ENCODE data around the gene CD7.

Gene CD7

DNA sequence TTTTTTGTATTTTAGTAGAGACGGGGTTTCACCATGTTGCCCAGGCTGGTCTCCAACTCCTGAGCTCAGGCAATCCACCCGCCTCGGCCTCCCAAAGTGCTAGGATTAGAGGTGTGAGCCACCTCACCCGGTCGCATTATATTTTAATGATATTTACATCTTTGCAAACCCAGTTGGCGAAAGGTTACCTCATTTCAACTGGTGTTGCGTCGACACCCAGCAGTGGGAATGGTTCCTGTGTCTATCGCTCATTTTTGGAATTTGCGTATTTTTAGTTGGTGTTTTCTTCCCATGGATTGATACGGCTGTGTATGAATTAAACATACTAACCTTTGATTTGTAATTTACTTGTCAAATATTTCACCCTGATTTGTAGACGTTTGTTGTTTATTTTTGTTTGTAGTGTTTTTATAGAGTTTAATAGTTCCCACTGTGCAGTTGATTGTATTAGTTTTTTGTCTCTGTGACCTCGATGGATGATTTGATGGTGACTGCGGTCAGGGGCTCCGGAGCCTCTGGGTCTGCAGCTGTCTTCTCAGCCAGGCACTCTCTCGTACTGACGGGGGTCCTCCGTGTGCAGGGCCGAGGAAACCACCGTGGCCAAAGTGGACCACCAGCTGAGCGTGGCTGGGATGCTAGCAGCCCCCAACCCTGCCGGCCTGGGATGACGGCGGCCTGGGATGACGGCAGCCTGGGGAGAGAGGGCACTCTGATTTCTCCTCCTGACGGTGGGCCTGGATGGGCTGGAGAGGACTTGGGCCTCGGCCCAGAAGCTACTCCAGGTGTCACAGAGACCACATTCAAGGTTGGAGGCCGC, 4.0 kb downstream of the CD7 start:
- POLR2A ChIA-PET: no interaction called here
- DNase-seq (ENCODE audit: low read depth, low spot score): no peak
- H3K4me3 ChIP-seq (ENCODE audit: low read depth, low read length): no peak overlapping the region
- no peak for TF ChIP-seq CTCF (IDR thresholded peaks at IDR 0.05; ENCODE audit: insufficient read depth, low read length, missing control alignments)
- CTCF ChIA-PET: interaction anchor here (1.0 kb wide), 1 partner anchor 14 kb away, joined by 4 read pairs; no protein-coding TSS in a partner anchor

DNA sequence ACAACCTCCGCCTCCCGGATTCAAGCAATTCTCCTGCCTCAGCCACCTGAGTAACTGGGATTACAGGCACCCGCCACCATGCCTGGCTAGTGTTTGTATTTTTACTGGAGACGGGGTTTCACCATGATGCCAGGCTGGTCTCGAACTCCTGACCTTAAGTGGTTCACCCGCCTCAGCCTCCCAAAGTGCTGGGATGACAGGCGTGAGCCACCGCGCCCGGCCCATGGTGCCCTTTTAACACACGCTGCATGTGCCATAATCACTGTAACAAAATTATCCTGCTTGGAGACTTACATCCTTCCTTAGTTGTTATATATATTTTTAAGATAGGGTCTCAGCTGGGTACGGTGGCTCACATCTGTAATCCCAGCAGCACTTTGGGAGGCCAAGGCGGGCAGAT, 5.4 kb downstream of the CD7 start:
- TF ChIP-seq CTCF (IDR thresholded peaks at IDR 0.05; ENCODE audit: insufficient read depth, low read length, missing control alignments): no peak
- POLR2A ChIA-PET: no interaction called here
- no peak for DNase-seq (ENCODE audit: low read depth, low spot score)
- CTCF ChIA-PET: interaction anchor here (1.6 kb wide), 1 partner anchor 9 kb away, joined by 6 read pairs; no protein-coding TSS in a partner anchor
- no peak overlapping the region for H3K4me3 ChIP-seq (ENCODE audit: low read depth, low read length)

DNA sequence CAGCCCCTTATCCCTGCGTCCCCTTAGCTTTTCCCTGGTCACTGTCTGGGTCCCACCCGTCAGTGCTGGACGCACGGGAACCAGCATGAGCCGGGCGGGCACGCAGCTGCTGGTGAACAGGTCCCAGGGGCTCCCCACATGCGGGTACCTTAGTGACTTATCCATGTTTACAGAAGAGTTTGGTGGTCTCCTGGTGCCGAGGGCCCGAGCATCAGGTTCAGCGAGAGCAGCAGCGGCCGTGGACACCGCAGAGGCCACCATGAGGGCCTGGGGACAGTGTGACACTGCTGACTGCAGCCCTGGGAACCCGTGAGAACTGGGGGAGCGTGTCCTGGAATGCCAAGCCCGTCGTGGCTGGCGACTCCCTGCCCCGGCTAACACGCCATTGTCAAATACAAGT, 6.5 kb downstream of the CD7 start:
- TF ChIP-seq CTCF (IDR thresholded peaks at IDR 0.05; ENCODE audit: insufficient read depth, low read length, missing control alignments): no peak
- ChIA-PET POLR2A (no interaction called here), CTCF (interaction anchor here (1.3 kb wide), 2 partner anchors 10 to 11 kb away, joined by 4 to 9 read pairs; no protein-coding TSS in a partner anchor)
- H3K4me3 ChIP-seq (ENCODE audit: low read depth, low read length): no peak overlapping the region
- no peak for DNase-seq (ENCODE audit: low read depth, low spot score)

GRCh38 chr17:82309656-82310570, 7.5 kb downstream of the CD7 start:
- CTCF ChIA-PET: interaction anchor here (1.1 to 1.3 kb wide), 5 partner anchors 9 to 12 kb away, joined by 3 to 9 read pairs (median 4); no protein-coding TSS in a partner anchor
- H3K4me3 ChIP-seq (ENCODE audit: low read depth, low read length): no peak overlapping the region
- no peak for TF ChIP-seq CTCF (IDR thresholded peaks at IDR 0.05; ENCODE audit: insufficient read depth, low read length, missing control alignments)

GRCh38 chr17:82305727-82306300, 11.6 kb downstream of the CD7 start:
- H3K4me3 ChIP-seq (ENCODE audit: low read depth, low read length): no peak overlapping the region
- no peak for DNase-seq (ENCODE audit: low read depth, low spot score)
- TF ChIP-seq CTCF (IDR thresholded peaks at IDR 0.05; ENCODE audit: insufficient read depth, low read length, missing control alignments): no peak
- CTCF ChIA-PET: interaction anchor here (0.6 to 1.3 kb wide), 4 partner anchors 9 to 46 kb away, joined by 3 read pairs; partner anchors contain the start of gene CD7
- POLR2A ChIA-PET: no interaction called here

More at GRCh38 chr17:82309656-82310570, 7.5 kb downstream of the CD7 start:
- POLR2A ChIA-PET: no interaction called here
- DNase-seq (ENCODE audit: low read depth, low spot score): no peak

Measured in AG04449 (cell line).